SK-N-SH (cell line): ENCODE measurements around the gene SNU13.
"Not testable (repeated sequence)": the region's sequence is repeated elsewhere in the genome, so short reads cannot be mapped to it uniquely, and the experiment has no call there.

Source experiments
- EP300 ChIP-seq, 2 experiments: IDR thresholded peaks; 2 replicates each; pipeline versions ENCODE4 v1.4.0 to v1.6.1; 2012; ENCODE audit warnings: borderline replicate concordance in 1 of 2, low read depth in 1 of 2, low read length in 1 of 2
- EZH2phosphoT487 ChIP-seq: fragments of 200-600 bp; sonication (generic); IDR thresholded peaks from 2 replicates; pipeline ENCODE4 v1.6.1; 2017; ENCODE audit warnings: low read depth, mixed run types, mild to moderate bottlenecking, antibody characterized with exemption, moderate library complexity, borderline replicate concordance
- FOXJ3 ChIP-seq: sonication (generic); formaldehyde crosslinking; IDR thresholded peaks from 2 replicates; pipeline ENCODE4 v1.5.1; 2020; ENCODE audit warnings: mild to moderate bottlenecking, missing genetic modification reagents
- NRF1 ChIP-seq: IDR thresholded peaks from 2 replicates; pipeline ENCODE4 v1.6.1; 2012; ENCODE audit warnings: low read depth, mild to moderate bottlenecking, low read length
- POLR2AphosphoS5 ChIP-seq: IDR thresholded peaks from 2 replicates; pipeline ENCODE4 v1.6.1; 2012; ENCODE audit warnings: low read depth, low read length
- RAD21 ChIP-seq: IDR thresholded peaks from 2 replicates; pipeline ENCODE4 v1.6.1; 2012; ENCODE audit warnings: mild to moderate bottlenecking, low read length
- REST ChIP-seq: IDR thresholded peaks from 2 replicates; pipeline ENCODE4 v1.6.1; 2012; ENCODE audit warnings: mild to moderate bottlenecking, low read depth, low read length, moderate library complexity
- SMC3 ChIP-seq: IDR thresholded peaks from 2 replicates; pipeline ENCODE4 v1.6.1; 2012; ENCODE audit warnings: low read depth, low read length, improper control_type of control experiment
- TAF1 ChIP-seq: IDR thresholded peaks from 2 replicates; pipeline ENCODE4 v1.6.1; 2012; ENCODE audit warnings: low read depth, mild to moderate bottlenecking, low read length, moderate library complexity, borderline replicate concordance
- TF ChIP-seq, protein P1 (sequence below): fragments of 200-600 bp; sonication (generic); IDR thresholded peaks from 2 replicates; pipeline ENCODE4 v1.6.1; 2017; ENCODE audit warnings: antibody characterized with exemption, mild to moderate bottlenecking, moderate library complexity
- TF ChIP-seq, protein P2 (sequence below): IDR thresholded peaks from 2 replicates; pipeline ENCODE4 v1.4.0; 2012; ENCODE audit warnings: low read depth, borderline replicate concordance

- TF ChIP-seq EP300 (IDR thresholded peaks at IDR 0.05; ENCODE audit: borderline replicate concordance in 1 of 2, low read depth in 1 of 2, low read length in 1 of 2); POLR2AphosphoS5; NRF1; EZH2phosphoT487; FOXJ3 (CRISPR knock-in tag); REST; TAF1; RAD21; SMC3: not testable (repeated sequence)
- TF ChIP-seq, protein P1, sequence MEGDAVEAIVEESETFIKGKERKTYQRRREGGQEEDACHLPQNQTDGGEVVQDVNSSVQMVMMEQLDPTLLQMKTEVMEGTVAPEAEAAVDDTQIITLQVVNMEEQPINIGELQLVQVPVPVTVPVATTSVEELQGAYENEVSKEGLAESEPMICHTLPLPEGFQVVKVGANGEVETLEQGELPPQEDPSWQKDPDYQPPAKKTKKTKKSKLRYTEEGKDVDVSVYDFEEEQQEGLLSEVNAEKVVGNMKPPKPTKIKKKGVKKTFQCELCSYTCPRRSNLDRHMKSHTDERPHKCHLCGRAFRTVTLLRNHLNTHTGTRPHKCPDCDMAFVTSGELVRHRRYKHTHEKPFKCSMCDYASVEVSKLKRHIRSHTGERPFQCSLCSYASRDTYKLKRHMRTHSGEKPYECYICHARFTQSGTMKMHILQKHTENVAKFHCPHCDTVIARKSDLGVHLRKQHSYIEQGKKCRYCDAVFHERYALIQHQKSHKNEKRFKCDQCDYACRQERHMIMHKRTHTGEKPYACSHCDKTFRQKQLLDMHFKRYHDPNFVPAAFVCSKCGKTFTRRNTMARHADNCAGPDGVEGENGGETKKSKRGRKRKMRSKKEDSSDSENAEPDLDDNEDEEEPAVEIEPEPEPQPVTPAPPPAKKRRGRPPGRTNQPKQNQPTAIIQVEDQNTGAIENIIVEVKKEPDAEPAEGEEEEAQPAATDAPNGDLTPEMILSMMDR = not testable (repeated sequence)
- TF ChIP-seq, protein P2, sequence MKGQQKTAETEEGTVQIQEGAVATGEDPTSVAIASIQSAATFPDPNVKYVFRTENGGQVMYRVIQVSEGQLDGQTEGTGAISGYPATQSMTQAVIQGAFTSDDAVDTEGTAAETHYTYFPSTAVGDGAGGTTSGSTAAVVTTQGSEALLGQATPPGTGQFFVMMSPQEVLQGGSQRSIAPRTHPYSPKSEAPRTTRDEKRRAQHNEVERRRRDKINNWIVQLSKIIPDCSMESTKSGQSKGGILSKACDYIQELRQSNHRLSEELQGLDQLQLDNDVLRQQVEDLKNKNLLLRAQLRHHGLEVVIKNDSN = not testable (repeated sequence)
Observed at GRCh38 chr22:41631615-41632014, 57.1 kb downstream of the SNU13 start.
